Fibroblast of mammary gland (primary cell): Measurements from ENCODE around the gene RAN.

Experiments used
- DNase-seq: peaks from one replicate; pipeline ENCODE4 v3.0.0-alpha.2; 2010; ENCODE audit warnings: low read depth
- H3K4me3 ChIP-seq: 2 replicates; pipeline ENCODE4 v1.5.1; 2011; ENCODE audit warnings: low read depth, mild to moderate bottlenecking, low read length, moderate library complexity; ENCODE audit not compliant: control insufficient read depth
- CTCF ChIP-seq: conservative IDR thresholded peaks from 2 replicates; pipeline ENCODE4 v1.5.1; 2011; ENCODE audit warnings: low read depth, low read length, inconsistent platforms; ENCODE audit not compliant: control insufficient read depth, insufficient read depth

The RAN gene

GRCh38 chr12:130877333-130877732 lies 5.5 kb downstream of the RAN start:
- no peak for DNase-seq
- H3K4me3 ChIP-seq, result no peak overlapping the region
- no peak for TF ChIP-seq CTCF

- no peak overlapping the region for H3K4me3 ChIP-seq
- DNase-seq, result no peak
- TF ChIP-seq CTCF, result no peak
Measured at GRCh38 chr12:130878193-130879185, 6.6 kb downstream of the RAN start.

- H3K4me3 ChIP-seq, result no peak overlapping the region
- no peak for DNase-seq
- TF ChIP-seq CTCF, result no peak
Measured at GRCh38 chr12:130879212-130879686, 7.4 kb downstream of the RAN start.

- no peak for DNase-seq
- no peak overlapping the region for H3K4me3 ChIP-seq
- TF ChIP-seq CTCF, result no peak
Measured at GRCh38 chr12:130879781-130880389, 8.0 kb downstream of the RAN start.

- no peak for TF ChIP-seq CTCF
- no peak overlapping the region for H3K4me3 ChIP-seq
- DNase-seq, result no peak
Measured at GRCh38 chr12:130880411-130880885, 8.6 kb downstream of the RAN start.

- H3K4me3 ChIP-seq, result no peak overlapping the region
Measured at GRCh38 chr12:130881046-130881445, 9.2 kb downstream of the RAN start.

More at GRCh38 chr12:130881046-130881445, 9.2 kb downstream of the RAN start:
- no peak for TF ChIP-seq CTCF
- DNase-seq, result no peak
